ENCODE data around the gene SPATA13.

DNA sequence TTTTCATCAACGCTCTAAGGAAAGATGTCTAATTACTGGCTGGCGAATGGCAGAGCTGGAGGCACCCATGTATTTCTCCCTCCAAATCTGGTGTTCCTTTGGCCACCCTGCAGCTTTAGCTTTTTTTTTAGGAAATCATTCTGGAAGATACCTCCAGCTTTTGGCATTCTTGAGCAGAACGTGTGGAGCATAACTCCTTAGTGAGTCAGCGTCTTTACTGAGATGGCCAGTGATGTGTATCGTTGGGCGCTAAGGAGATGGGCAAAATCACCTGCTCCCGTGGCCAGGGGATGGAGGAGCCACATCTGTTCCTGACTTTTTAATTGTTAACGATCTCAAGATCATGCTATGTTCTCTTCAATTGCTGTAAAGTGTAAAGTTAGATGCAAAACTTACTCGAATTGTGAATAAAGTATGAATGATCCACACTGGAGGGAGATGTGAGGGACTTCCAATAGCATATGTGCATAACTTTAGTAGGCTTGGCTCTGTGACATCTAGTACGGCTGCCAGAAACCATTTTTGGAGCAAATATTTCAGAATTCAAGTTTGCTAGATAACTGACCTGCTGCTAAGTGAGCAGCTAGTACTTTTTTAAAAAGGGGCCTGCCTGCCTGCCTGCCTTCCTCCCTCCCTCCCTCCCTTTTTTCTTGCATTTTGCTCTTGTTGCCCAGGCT is 124.5 kb downstream of the SPATA13 start:
- TF ChIP-seq, protein P1, sequence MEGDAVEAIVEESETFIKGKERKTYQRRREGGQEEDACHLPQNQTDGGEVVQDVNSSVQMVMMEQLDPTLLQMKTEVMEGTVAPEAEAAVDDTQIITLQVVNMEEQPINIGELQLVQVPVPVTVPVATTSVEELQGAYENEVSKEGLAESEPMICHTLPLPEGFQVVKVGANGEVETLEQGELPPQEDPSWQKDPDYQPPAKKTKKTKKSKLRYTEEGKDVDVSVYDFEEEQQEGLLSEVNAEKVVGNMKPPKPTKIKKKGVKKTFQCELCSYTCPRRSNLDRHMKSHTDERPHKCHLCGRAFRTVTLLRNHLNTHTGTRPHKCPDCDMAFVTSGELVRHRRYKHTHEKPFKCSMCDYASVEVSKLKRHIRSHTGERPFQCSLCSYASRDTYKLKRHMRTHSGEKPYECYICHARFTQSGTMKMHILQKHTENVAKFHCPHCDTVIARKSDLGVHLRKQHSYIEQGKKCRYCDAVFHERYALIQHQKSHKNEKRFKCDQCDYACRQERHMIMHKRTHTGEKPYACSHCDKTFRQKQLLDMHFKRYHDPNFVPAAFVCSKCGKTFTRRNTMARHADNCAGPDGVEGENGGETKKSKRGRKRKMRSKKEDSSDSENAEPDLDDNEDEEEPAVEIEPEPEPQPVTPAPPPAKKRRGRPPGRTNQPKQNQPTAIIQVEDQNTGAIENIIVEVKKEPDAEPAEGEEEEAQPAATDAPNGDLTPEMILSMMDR (IDR thresholded peaks at IDR 0.05), result no peak
- TF ChIP-seq POLR2A (IDR thresholded peaks at IDR 0.05), result no peak
